SK-N-MC (cell line): ENCODE data around the gene MEMO1.
"Not testable (repeated sequence)": the region's sequence is repeated elsewhere in the genome, so short reads cannot be mapped to it uniquely, and the experiment has no call there.

Experiments
- DNase-seq: peaks from one replicate; pipeline ENCODE4 v3.0.0-alpha.2; 2011; ENCODE audit warnings: low read depth, low spot score
- H3K27ac ChIP-seq: fragments of 200-600 bp; sonication (generic); 2 replicates; pipeline ENCODE4 v1.5.1; 2016; ENCODE audit warnings: mixed run types
- H3K36me3 ChIP-seq: fragments of 200-600 bp; sonication (generic); 2 replicates; pipeline ENCODE4 v1.6.1; 2017; ENCODE audit warnings: antibody characterized with exemption, low read length, mixed read lengths; ENCODE audit not compliant: insufficient read depth
- H3K4me3 ChIP-seq: fragments of 200-600 bp; sonication (generic); 2 replicates; pipeline ENCODE4 v1.5.1; 2016
- H3K9ac ChIP-seq: fragments of 200-600 bp; sonication (generic); 2 replicates; pipeline ENCODE4 v1.8.0; 2017; ENCODE audit warnings: mixed run types, mixed read lengths; ENCODE audit not compliant: insufficient read length
- H3K9me3 ChIP-seq: fragments of 200-600 bp; sonication (generic); 2 replicates; pipeline ENCODE4 v1.6.1; 2017; ENCODE audit warnings: low read depth, mild to moderate bottlenecking, antibody characterized with exemption, low read length, moderate library complexity, mixed read lengths
- EZH2 ChIP-seq: fragments of 200-600 bp; sonication (generic); IDR thresholded peaks from one replicate; pipeline ENCODE4 v1.6.1; 2017; ENCODE audit warnings: antibody characterized with exemption
- FOXP2 ChIP-seq: optimal IDR thresholded peaks from 2 replicates; pipeline ENCODE3; 2011; ENCODE audit warnings: mild to moderate bottlenecking, moderate library complexity; ENCODE audit not compliant: insufficient read depth; ENCODE audit errors: extremely low read length, control extremely low read depth
- POLR2AphosphoS5 ChIP-seq: IDR thresholded peaks from 2 replicates; pipeline ENCODE4 v1.6.1; 2012; ENCODE audit warnings: mild to moderate bottlenecking, low read depth, low read length, borderline replicate concordance

Gene MEMO1

GRCh38 chr2:32010670-32011484, at the start of gene MEMO1:
Gene MEMO1, minus strand, starts transcription at chr2:32011008. Its CDS starts 761 bp downstream, at chr2:32010247.
- TF ChIP-seq FOXP2 (peak; percentile 50), POLR2AphosphoS5 (peak; percentile 90), EZH2 (no peak)
- no peaks in the 10 kb centered on the region; the same call in 1 of the 2 replicates for H3K36me3 ChIP-seq
- H3K27ac ChIP-seq = peak within 1 kb of the TSS; percentile 95
- peak; percentile 64 for DNase-seq
- no peaks in the 10 kb centered on the region for H3K9me3 ChIP-seq
- H3K4me3 ChIP-seq = peak within 1 kb of the TSS; percentile 98
- H3K9ac ChIP-seq = peak within 1 kb of the TSS; percentile 85

GRCh38 chr2:32060266-32060665, 49.5 kb upstream of the MEMO1 start:
- H3K27ac ChIP-seq = no peak overlapping the region
- no peak for TF ChIP-seq FOXP2
- TF ChIP-seq EZH2 = no peak
- no peak for TF ChIP-seq POLR2AphosphoS5
- no peaks in the 10 kb centered on the region for H3K9me3 ChIP-seq
- H3K9ac ChIP-seq = no peak overlapping the region
- no peaks in the 10 kb centered on the region for H3K36me3 ChIP-seq
- H3K4me3 ChIP-seq = no peak overlapping the region
- no peak for DNase-seq

GRCh38 chr2:32058130-32058529, 47.3 kb upstream of the MEMO1 start:
- no peak for DNase-seq
- no peaks in the 10 kb centered on the region for H3K9me3 ChIP-seq
- no peak for TF ChIP-seq EZH2
- TF ChIP-seq FOXP2 = no peak
- TF ChIP-seq POLR2AphosphoS5 = no peak

GRCh38 chr2:32054583-32054982, 43.8 kb upstream of the MEMO1 start:
- not testable (repeated sequence) for DNase-seq, H3K9me3 ChIP-seq, H3K36me3 ChIP-seq, H3K9ac ChIP-seq, H3K4me3 ChIP-seq, H3K27ac ChIP-seq

More at GRCh38 chr2:32058130-32058529, 47.3 kb upstream of the MEMO1 start:
- Histone ChIP-seq H3K9ac (no peak overlapping the region), H3K4me3 (no peak overlapping the region), H3K36me3 (no peaks in the 10 kb centered on the region), H3K27ac (no peak overlapping the region)

- H3K4me3 ChIP-seq = no peak overlapping the region
Observed at GRCh38 chr2:32051836-32052439, 41.1 kb upstream of the MEMO1 start.

GRCh38 chr2:32043561-32043960, 32.8 kb upstream of the MEMO1 start:
- Histone ChIP-seq H3K9me3 (no peaks in the 10 kb centered on the region), H3K27ac (no peak overlapping the region), H3K4me3 (no peak overlapping the region), H3K36me3 (no peaks in the 10 kb centered on the region), H3K9ac (no peak overlapping the region)
- TF ChIP-seq EZH2 (no peak), POLR2AphosphoS5 (no peak), FOXP2 (no peak)
- DNase-seq = no peak

More at GRCh38 chr2:32051836-32052439, 41.1 kb upstream of the MEMO1 start:
- Histone ChIP-seq H3K36me3 (no peaks in the 10 kb centered on the region), H3K9me3 (no peaks in the 10 kb centered on the region), H3K9ac (no peak overlapping the region), H3K27ac (no peak overlapping the region)
- no peak for DNase-seq
- TF ChIP-seq FOXP2 (no peak), POLR2AphosphoS5 (no peak), EZH2 (no peak)

- Histone ChIP-seq H3K9me3 (no peaks in the 10 kb centered on the region), H3K4me3 (peak within 1 kb of the TSS; percentile 84), H3K9ac (peak within 1 kb of the TSS; percentile 80), H3K27ac (peak within 1 kb of the TSS; percentile 77), H3K36me3 (peaks cover 10% of the 10 kb centered on the region; the same call in 1 of the 2 replicates)
- DNase-seq = no peak
- TF ChIP-seq EZH2 (no peak), FOXP2 (no peak), POLR2AphosphoS5 (peak; percentile 100)
Observed at GRCh38 chr2:32039447-32040219, 28.8 kb upstream of the MEMO1 start, which contains the start of gene DPY30. Gene DPY30, minus strand, starts transcription at chr2:32039805. Its CDS starts 349 bp downstream, at chr2:32039456.

- DNase-seq, H3K9ac ChIP-seq, H3K9me3 ChIP-seq, H3K4me3 ChIP-seq, H3K27ac ChIP-seq: not testable (repeated sequence)
- peaks cover 26% of the 10 kb centered on the region; the same call in 1 of the 2 replicates for H3K36me3 ChIP-seq
Observed at GRCh38 chr2:32034198-32034887, 23.5 kb upstream of the MEMO1 start.

- H3K4me3 ChIP-seq, H3K27ac ChIP-seq, DNase-seq, H3K9ac ChIP-seq, H3K9me3 ChIP-seq: not testable (repeated sequence)
- peaks cover 26% of the 10 kb centered on the region for H3K36me3 ChIP-seq
Observed at GRCh38 chr2:32018789-32019482, 8.1 kb upstream of the MEMO1 start.
